ENCODE results near the gene HNF1B.

HNF1B gene

GRCh38 chr17:37673386-37673785, 71.5 kb downstream of the HNF1B start:
- peak; percentile 42 for DNase-seq (ENCODE audit: low read depth)
- TF ChIP-seq, protein P1, sequence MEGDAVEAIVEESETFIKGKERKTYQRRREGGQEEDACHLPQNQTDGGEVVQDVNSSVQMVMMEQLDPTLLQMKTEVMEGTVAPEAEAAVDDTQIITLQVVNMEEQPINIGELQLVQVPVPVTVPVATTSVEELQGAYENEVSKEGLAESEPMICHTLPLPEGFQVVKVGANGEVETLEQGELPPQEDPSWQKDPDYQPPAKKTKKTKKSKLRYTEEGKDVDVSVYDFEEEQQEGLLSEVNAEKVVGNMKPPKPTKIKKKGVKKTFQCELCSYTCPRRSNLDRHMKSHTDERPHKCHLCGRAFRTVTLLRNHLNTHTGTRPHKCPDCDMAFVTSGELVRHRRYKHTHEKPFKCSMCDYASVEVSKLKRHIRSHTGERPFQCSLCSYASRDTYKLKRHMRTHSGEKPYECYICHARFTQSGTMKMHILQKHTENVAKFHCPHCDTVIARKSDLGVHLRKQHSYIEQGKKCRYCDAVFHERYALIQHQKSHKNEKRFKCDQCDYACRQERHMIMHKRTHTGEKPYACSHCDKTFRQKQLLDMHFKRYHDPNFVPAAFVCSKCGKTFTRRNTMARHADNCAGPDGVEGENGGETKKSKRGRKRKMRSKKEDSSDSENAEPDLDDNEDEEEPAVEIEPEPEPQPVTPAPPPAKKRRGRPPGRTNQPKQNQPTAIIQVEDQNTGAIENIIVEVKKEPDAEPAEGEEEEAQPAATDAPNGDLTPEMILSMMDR (conservative IDR thresholded peaks at IDR 0.05; ENCODE audit: low read length) = no peak
- H3K4me3 ChIP-seq (ENCODE audit: low read length) = no peak overlapping the region

DNA sequence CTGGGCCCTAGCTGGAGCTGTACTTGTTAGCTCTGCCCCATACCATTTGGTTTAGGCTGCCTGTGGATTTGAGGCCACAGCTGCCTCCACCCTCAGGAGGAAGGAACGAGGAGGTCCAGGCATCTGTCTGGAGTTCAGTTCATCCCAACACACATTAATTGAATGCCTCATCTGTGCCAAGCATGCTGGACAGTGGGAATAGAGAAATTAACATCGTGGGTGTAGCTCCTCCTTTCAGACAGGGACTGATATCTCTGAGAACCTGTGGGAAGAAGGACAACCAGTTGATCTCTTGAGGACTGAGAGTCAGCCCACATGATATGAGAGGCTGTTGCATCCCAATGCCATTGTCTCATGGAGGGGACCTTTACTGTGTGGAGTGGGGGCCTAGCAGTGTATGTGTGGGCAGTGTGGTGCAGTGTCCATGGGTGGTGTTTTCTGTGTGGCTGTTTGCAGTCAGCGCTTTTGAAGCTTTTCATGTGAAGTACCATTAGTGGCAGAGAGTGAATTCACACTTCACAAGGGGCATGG, 72.2 kb downstream of the HNF1B start:
- TF ChIP-seq, protein P1 (conservative IDR thresholded peaks at IDR 0.05; ENCODE audit: low read length) = no peak
- H3K4me3 ChIP-seq (ENCODE audit: low read length) = no peak overlapping the region

DNA sequence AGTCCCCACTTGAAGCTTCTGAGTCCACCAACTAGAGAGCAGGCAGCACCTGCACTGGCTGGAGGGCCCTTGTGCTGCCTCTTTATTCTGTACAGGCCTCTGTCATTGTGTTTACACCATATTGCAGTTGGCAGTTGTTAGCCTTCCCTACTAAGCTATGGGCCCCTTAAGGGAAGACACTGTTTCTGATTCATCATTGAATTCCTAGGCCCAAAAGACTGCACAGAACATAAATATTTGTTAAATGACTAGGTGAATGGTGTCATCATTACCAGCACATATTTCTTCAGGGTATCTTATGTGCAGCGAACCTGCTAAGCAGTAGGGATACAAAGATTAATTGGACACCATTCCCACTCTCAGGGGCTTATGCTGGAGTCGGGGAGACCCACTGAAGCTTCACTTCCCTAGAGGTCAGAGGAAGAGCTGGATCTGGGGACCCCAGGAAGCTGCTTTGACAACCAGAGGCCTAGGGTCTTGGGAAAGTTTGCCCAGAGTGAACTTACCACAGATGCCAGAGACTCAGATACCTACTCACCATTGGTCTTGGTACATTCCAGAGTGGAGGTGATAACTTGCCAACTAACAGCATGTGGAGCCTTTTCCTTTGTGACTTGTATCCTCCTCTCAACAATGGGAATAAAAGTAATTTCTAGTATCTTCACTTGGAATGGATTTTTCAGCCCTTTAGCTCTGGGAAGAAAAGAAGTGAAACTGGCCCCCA, 72.9 kb downstream of the HNF1B start:
- TF ChIP-seq, protein P1 (conservative IDR thresholded peaks at IDR 0.05; ENCODE audit: low read length) = no peak
- no peak overlapping the region for H3K4me3 ChIP-seq (ENCODE audit: low read length)
- DNase-seq (ENCODE audit: low read depth) = peak; percentile 95

More for the DNA sequence above, 72.2 kb downstream of the HNF1B start:
- peak; percentile 58 for DNase-seq (ENCODE audit: low read depth)

- H3K4me3 ChIP-seq (ENCODE audit: low read length) = no peak overlapping the region
- TF ChIP-seq, protein P1 (conservative IDR thresholded peaks at IDR 0.05; ENCODE audit: low read length) = no peak
- no peak for DNase-seq (ENCODE audit: low read depth)
Observed at GRCh38 chr17:37671028-37671823, 73.6 kb downstream of the HNF1B start.

DNA sequence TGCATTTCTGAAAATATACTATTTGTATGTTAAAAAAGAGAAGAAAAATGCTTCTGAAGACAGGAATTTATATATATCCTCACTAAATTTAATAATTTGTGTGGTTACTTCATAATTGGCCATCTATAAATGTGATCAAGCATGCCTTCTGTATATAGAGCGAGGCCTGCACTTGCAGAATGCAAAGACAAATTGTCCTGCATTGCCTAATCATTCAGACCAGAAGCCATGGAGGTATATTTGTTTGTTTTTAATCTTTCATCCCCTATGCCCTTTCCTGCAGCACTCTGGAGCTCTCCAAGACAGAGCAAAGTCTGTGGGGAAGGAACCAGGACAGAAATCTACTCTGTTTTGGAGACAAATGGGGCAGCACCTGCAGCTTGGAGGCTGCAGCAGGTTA, 77.8 kb downstream of the HNF1B start:
- TF ChIP-seq, protein P1 (conservative IDR thresholded peaks at IDR 0.05; ENCODE audit: low read length) = no peak
- no peak overlapping the region for H3K4me3 ChIP-seq (ENCODE audit: low read length)
- DNase-seq (ENCODE audit: low read depth) = no peak

- no peak overlapping the region for H3K4me3 ChIP-seq (ENCODE audit: low read length)
- TF ChIP-seq, protein P1 (conservative IDR thresholded peaks at IDR 0.05; ENCODE audit: low read length) = no peak
- no peak for DNase-seq (ENCODE audit: low read depth)
Observed at GRCh38 chr17:37664214-37664613, 80.6 kb downstream of the HNF1B start.

Measured in AG10803 (cell line).